HEK293T (cell line): ENCODE data around the gene OSBPL7.
"Not testable (repeated sequence)": the region's sequence is repeated elsewhere in the genome, so short reads cannot be mapped to it uniquely, and the experiment has no call there.

Source experiments
- CTCF ChIA-PET: fragments of 350-600 bp; formaldehyde crosslinking; extraction: SDS; loops from one replicate; lab custom pipeline; 2021; ENCODE audit warnings: antibody characterized with exemption, inconsistent platforms; lab: Yijun Ruan, JAX
- POLR2A ChIA-PET: fragments of 350-600 bp; formaldehyde crosslinking; extraction: SDS; loops from one replicate; lab custom pipeline; 2020; ENCODE audit warnings: antibody characterized with exemption, inconsistent platforms; lab: Yijun Ruan, JAX
- DNase-seq: peaks from one replicate; pipeline ENCODE4 v3.0.0; 2012; ENCODE audit warnings: mixed read lengths; ENCODE audit errors: extremely low spot score
- ARNT ChIP-seq: fragments of 450-650 bp; IDR thresholded peaks from 2 replicates; pipeline ENCODE4 v1.6.1; 2017; ENCODE audit warnings: mild to moderate bottlenecking
- BHLHE40 ChIP-seq: fragments of 450-650 bp; IDR thresholded peaks from 2 replicates; pipeline ENCODE4 v1.6.1; 2016; ENCODE audit warnings: mild to moderate bottlenecking, moderate library complexity, borderline replicate concordance
- CTBP1 ChIP-seq: fragments of 450-650 bp; IDR thresholded peaks from 2 replicates; pipeline ENCODE4 v1.6.1; 2016; ENCODE audit warnings: borderline replicate concordance
- ELF4 ChIP-seq: fragments of 450-650 bp; IDR thresholded peaks from 2 replicates; pipeline ENCODE4 v1.6.1; 2017; ENCODE audit warnings: antibody characterized with exemption
- FOXA1 ChIP-seq: fragments of 450-650 bp; IDR thresholded peaks from 2 replicates; pipeline ENCODE4 v1.6.1; 2016; ENCODE audit warnings: mild to moderate bottlenecking
- FOXK2 ChIP-seq: fragments of 450-650 bp; IDR thresholded peaks from 2 replicates; pipeline ENCODE4 v1.6.1; 2016; ENCODE audit warnings: mild to moderate bottlenecking
- FOXM1 ChIP-seq: fragments of 450-650 bp; IDR thresholded peaks from 2 replicates; pipeline ENCODE4 v1.6.1; 2017; ENCODE audit warnings: mild to moderate bottlenecking, borderline replicate concordance
- HDGF ChIP-seq: fragments of 450-650 bp; IDR thresholded peaks from 2 replicates; pipeline ENCODE4 v1.6.1; 2017; ENCODE audit warnings: antibody characterized with exemption, borderline replicate concordance
- L3MBTL2 ChIP-seq: fragments of 450-650 bp; conservative IDR thresholded peaks from 2 replicates; pipeline ENCODE4 v1.6.1; 2016; ENCODE audit warnings: mild to moderate bottlenecking
- LEF1 ChIP-seq: fragments of 450-650 bp; IDR thresholded peaks from 2 replicates; pipeline ENCODE4 v1.6.1; 2017; ENCODE audit warnings: mild to moderate bottlenecking, borderline replicate concordance
- NFRKB ChIP-seq: fragments of 450-650 bp; IDR thresholded peaks from 2 replicates; pipeline ENCODE4 v1.6.1; 2016; ENCODE audit warnings: mild to moderate bottlenecking, moderate library complexity
- PKNOX1 ChIP-seq: fragments of 450-650 bp; IDR thresholded peaks from 2 replicates; pipeline ENCODE4 v1.6.1; 2016
- SP1 ChIP-seq: fragments of 450-650 bp; IDR thresholded peaks from 2 replicates; pipeline ENCODE4 v1.6.1; 2017
- SUZ12 ChIP-seq: fragments of 450-650 bp; IDR thresholded peaks from 2 replicates; pipeline ENCODE4 v1.6.1; 2016; ENCODE audit warnings: mild to moderate bottlenecking
- TARDBP ChIP-seq: fragments of 450-650 bp; IDR thresholded peaks from 2 replicates; pipeline ENCODE4 v1.6.1; 2016
- ZNF384 ChIP-seq: fragments of 450-650 bp; IDR thresholded peaks from 2 replicates; pipeline ENCODE4 v1.6.1; 2016

OSBPL7 gene

GRCh38 chr17:47785538-47786123 is 36.0 kb downstream of the OSBPL7 start:
- no peak for TF ChIP-seq SP1
- TF ChIP-seq NFRKB, result no peak
- TF ChIP-seq CTBP1, result no peak
- TF ChIP-seq LEF1, result no peak
- TF ChIP-seq ARNT, result no peak
- TF ChIP-seq FOXA1, result no peak
- TF ChIP-seq L3MBTL2, result no peak
- no peak for TF ChIP-seq SUZ12
- TF ChIP-seq ELF4, result no peak
- no peak for TF ChIP-seq BHLHE40
- TF ChIP-seq ZNF384, result no peak
- DNase-seq, result peak; percentile 48
- ChIA-PET CTCF (no interaction called here), POLR2A (interaction anchor here (0.6 kb wide), 1 partner anchor 14 kb away, joined by 3 read pairs; no protein-coding TSS in a partner anchor)

- DNase-seq, result no peak
- TF ChIP-seq ELF4 (no peak), SP1 (no peak), PKNOX1 (no peak), BHLHE40 (no peak), LEF1 (no peak), SUZ12 (no peak), L3MBTL2 (no peak), ZNF384 (no peak), NFRKB (no peak), CTBP1 (no peak), HDGF (no peak), FOXM1 (no peak), FOXA1 (no peak), TARDBP (no peak), FOXK2 (no peak), ARNT (no peak)
- ChIA-PET CTCF (interaction anchor here (0.6 kb wide), 1 partner anchor 23 kb away, joined by 3 read pairs; no protein-coding TSS in a partner anchor), POLR2A (interaction anchor here (1.2 to 2.0 kb wide), 2 partner anchors 9 to 50 kb away, joined by 3 to 5 read pairs; partner anchors contain the start of genes LRRC46 and MRPL10)
These were observed 40.2 kb downstream of the OSBPL7 start for GRCh38 chr17:47781397-47781796.

- DNase-seq, result no peak
- POLR2A ChIA-PET, result no interaction called here
- CTCF ChIA-PET, result no interaction called here
- no peak for TF ChIP-seq FOXM1
These were observed 43.4 kb downstream of the OSBPL7 start for GRCh38 chr17:47778184-47778635.

GRCh38 chr17:47776330-47777197 is 45.0 kb downstream of the OSBPL7 start:
- TF ChIP-seq ARNT, result no peak
- TF ChIP-seq L3MBTL2, result no peak
- TF ChIP-seq BHLHE40, result no peak
- no peak for TF ChIP-seq ZNF384
- TF ChIP-seq LEF1, result no peak
- no peak for TF ChIP-seq FOXK2
- TF ChIP-seq TARDBP, result no peak
- no peak for TF ChIP-seq ELF4
- TF ChIP-seq FOXM1, result no peak
- no peak for TF ChIP-seq CTBP1
- CTCF ChIA-PET, result interaction anchor here (1.1 kb wide), 1 partner anchor 13 kb away, joined by 4 read pairs; no protein-coding TSS in a partner anchor
- peak; percentile 69 for DNase-seq
- POLR2A ChIA-PET, result no interaction called here

GRCh38 chr17:47774987-47775580 is 46.5 kb downstream of the OSBPL7 start:
- ChIA-PET POLR2A (no interaction called here), CTCF (interaction anchor here (0.8 to 1.1 kb wide), 2 partner anchors 9 to 15 kb away, joined by 3 to 4 read pairs; no protein-coding TSS in a partner anchor)
- TF ChIP-seq ZNF384, result no peak
- no peak for TF ChIP-seq SP1
- no peak for TF ChIP-seq CTBP1
- no peak for TF ChIP-seq BHLHE40
- no peak for TF ChIP-seq PKNOX1
- no peak for TF ChIP-seq LEF1
- no peak for TF ChIP-seq L3MBTL2
- TF ChIP-seq FOXM1, result no peak
- TF ChIP-seq ARNT, result no peak
- TF ChIP-seq SUZ12, result no peak
- TF ChIP-seq ELF4, result no peak
- no peak for TF ChIP-seq FOXK2
- TF ChIP-seq HDGF, result no peak
- TF ChIP-seq NFRKB, result no peak
- no peak for TF ChIP-seq FOXA1
- no peak for TF ChIP-seq TARDBP
- DNase-seq, result no peak

- ChIA-PET POLR2A (interaction anchor here (1.1 kb wide), 1 partner anchor 57 kb away, joined by 4 read pairs; the partner anchor contains the start of genes LRRC46 and MRPL10), CTCF (interaction anchor here (0.8 kb wide), 1 partner anchor 29 kb away, joined by 3 read pairs; no protein-coding TSS in a partner anchor)
- DNase-seq, result no peak
- TF ChIP-seq ARNT (no peak), ZNF384 (no peak), HDGF (no peak), FOXM1 (no peak), L3MBTL2 (no peak), FOXK2 (no peak), FOXA1 (no peak), BHLHE40 (no peak), SP1 (no peak), CTBP1 (no peak), LEF1 (no peak), NFRKB (no peak), ELF4 (no peak), SUZ12 (no peak), TARDBP (no peak), PKNOX1 (no peak)
These were observed 47.3 kb downstream of the OSBPL7 start for GRCh38 chr17:47774331-47774730.

GRCh38 chr17:47773649-47774048 is 47.9 kb downstream of the OSBPL7 start:
- ChIA-PET CTCF (interaction anchor here (0.8 kb wide), 1 partner anchor 30 kb away, joined by 3 read pairs; no protein-coding TSS in a partner anchor), POLR2A (interaction anchor here (1.1 kb wide), 1 partner anchor 58 kb away, joined by 4 read pairs; the partner anchor contains the start of genes LRRC46 and MRPL10)
- DNase-seq, result not testable (repeated sequence)
